GM21619 (cell line): ENCODE data around the gene CRAMP1.
"Not testable (repeated sequence)": the region's sequence is repeated elsewhere in the genome, so short reads cannot be mapped to it uniquely, and the experiment has no call there.

Source experiments
- ATAC-seq: cut with Tn5 transposase; IDR thresholded peaks from one replicate; pipeline ENCODE4 v1.9.1; 2021; ENCODE audit not compliant: unreplicated experiment

Gene CRAMP1

DNA sequence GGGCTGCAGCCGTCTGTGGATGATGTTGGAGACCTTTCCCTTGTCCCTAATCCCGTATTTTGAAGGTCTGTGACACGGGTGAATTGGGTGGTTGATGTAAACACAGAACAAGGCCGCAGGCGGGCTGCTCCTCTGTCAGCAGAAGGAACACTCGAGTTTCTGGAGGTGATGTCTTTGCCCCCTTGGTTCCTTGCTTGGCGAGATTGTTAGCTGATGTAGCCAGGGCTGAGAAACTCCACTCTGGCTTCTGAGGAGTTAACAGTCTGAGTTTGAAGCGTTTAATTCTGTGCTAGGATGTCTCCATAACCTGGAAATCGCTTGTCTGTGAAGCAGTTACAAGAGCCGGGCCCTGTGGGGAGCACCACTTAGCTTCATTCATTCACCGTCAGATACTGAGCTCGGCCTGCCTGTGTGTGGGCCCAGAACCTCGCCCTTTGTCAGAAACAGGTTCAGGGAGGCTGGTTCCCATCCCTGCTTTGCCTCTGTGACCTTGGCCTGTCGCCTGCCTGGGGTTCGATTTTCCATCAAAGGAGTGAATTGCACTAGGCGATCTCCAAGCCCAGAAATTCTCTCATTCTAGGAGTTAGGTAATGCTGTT lies 95.1 kb downstream of the CRAMP1 start:
- ATAC-seq: no peak

- no peak for ATAC-seq
These were observed 96.1 kb downstream of the CRAMP1 start for GRCh38 chr16:1708083-1708767.

GRCh38 chr16:1708768-1709180 lies 96.6 kb downstream of the CRAMP1 start:
- no peak for ATAC-seq

GRCh38 chr16:1709356-1709755 lies 97.2 kb downstream of the CRAMP1 start:
- ATAC-seq: no peak

- ATAC-seq: no peak
These were observed 98.8 kb downstream of the CRAMP1 start for GRCh38 chr16:1710811-1711507.

GRCh38 chr16:1712791-1713261 lies 100.7 kb downstream of the CRAMP1 start:
- ATAC-seq: no peak

DNA sequence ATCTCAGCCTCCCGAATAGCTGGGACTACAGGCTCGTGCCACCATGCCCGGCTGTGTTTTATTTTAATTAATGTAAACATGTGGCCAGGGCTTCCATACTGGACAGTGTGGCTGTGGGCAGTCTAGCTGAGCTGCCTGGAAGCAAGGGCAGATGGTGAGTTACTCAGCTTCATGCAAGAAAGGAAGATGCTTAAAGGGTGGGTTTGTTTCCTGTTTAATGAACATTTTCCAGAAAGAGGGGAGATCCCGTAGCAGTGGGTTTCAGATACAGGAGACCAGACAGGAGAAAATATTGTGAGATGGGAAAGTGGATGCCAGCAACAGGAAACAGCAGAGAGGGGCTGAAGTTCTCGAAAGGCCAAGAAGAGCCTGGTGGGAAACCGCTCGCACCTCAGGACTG lies 101.2 kb downstream of the CRAMP1 start:
- no peak for ATAC-seq

GRCh38 chr16:1713933-1714332 lies 101.8 kb downstream of the CRAMP1 start:
- ATAC-seq: no peak

- no peak for ATAC-seq
These were observed 103.1 kb downstream of the CRAMP1 start for GRCh38 chr16:1715220-1715619.

- not testable (repeated sequence) for ATAC-seq
These were observed 106.1 kb downstream of the CRAMP1 start for GRCh38 chr16:1718236-1718635.

- not testable (repeated sequence) for ATAC-seq
These were observed 107.5 kb downstream of the CRAMP1 start for GRCh38 chr16:1719559-1720229.

- no peak for ATAC-seq
These were observed 109.2 kb downstream of the CRAMP1 start for GRCh38 chr16:1721372-1721771.

DNA sequence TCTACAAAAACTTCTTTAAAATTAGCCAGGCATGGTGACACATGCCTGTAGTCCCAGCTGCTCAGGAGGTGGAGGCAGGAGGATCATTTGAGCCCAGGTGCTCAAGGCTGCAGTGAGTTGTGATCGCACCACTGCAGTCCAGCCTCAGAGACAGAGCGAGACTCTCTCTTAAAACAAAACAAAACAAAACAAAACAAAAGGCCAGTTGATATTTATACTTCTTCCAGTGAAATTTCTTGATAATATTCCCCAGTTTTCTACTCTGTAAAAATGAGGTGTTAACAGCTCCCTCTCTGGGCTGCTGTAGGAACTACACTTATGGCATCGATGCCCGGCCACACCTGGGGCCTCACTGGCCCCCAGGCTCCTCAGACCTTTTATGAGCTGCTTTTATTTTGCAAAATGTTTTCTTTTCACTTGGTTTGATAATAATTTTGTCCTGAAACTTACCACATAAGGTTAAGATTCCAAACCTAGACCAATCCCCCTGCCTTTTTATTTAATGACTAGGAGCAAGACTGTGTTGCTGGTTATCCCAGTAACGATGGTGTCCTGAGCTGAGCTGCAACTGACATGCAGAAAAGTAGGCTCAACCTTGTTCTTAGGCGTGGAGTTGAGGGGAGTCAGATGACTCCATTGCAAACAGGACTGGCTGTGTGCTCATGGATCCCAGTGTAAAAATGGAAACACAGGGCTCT lies 111.4 kb downstream of the CRAMP1 start:
- ATAC-seq: no peak

- no peak for ATAC-seq
These were observed 112.3 kb downstream of the CRAMP1 start for GRCh38 chr16:1724491-1724890.

DNA sequence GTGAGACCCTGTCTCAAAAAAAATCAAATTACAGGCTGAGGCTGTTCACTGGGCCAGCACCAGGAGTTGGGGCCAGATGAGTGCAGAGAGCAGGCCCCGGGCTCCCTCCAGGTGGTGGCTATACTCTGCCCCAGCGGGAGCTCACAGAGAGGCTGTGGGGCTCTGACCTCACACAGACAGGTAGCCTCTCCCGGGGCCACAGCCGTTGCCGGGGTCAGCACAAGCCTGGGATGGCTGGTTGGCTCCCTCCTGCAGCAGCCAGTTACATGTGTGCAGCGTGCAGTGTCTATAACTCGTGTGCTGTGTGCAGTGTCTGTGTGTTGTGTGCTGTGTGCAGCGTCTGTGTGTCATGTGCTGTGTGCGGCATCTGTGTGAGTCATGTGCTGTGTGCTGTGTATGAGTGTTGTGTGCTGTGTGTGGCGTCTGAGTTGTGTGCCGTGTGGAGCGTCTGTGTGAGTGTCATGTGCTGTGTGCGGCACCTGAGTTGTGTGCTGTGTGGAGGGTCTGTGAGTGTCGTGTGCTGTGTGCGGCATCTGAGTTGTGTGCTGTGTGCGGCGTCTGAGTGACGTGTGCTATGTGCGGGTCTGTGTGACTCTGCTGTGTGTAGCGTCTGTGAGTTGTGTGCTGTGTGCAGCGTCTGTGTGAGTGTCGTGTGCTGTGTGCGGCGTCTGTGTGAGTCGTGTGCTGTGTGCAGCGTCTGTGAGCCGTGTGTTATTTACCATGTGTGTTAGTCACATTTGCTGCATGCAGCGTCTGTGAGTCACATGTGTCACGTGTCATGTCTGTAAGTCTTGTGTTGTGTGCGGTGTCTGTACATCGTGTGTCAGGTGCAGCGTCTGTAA lies 114.7 kb downstream of the CRAMP1 start:
- ATAC-seq: no peak
